Breast epithelium (tissue), 3 donors: ENCODE data around the gene PDS5B.

Experiments used
- CTCF ChIP-seq, 3 donors: fragments of 450-650 bp; IDR thresholded peaks; one replicate each; pipeline ENCODE4 v1.5.1; 2016 to 2017; ENCODE audit warnings: antibody characterized with exemption in 3 of 3, mild to moderate bottlenecking in 3 of 3, moderate library complexity in 3 of 3
- POLR2A ChIP-seq: fragments of 450-650 bp; IDR thresholded peaks from one replicate; pipeline ENCODE4 v1.6.1; 2016; ENCODE audit warnings: antibody characterized with exemption, mild to moderate bottlenecking, moderate library complexity
- POLR2AphosphoS5 ChIP-seq, 3 donors: sonication (generic); formaldehyde crosslinking; IDR thresholded peaks; one replicate each; pipeline ENCODE4 v1.6.1; 2017; ENCODE audit warnings: antibody characterized with exemption in 3 of 3

- TF ChIP-seq CTCF (IDR thresholded peaks at IDR 0.05) (no peak), POLR2A (no peak), POLR2AphosphoS5 (IDR thresholded peaks at IDR 0.05) (no peak)
Measured at GRCh38 chr13:32746474-32746873, 160.2 kb downstream of the PDS5B start.
